Tibial nerve (tissue), 3 donors: ENCODE results near the gene AHNAK.

ENCODE experiments used
- CTCF ChIP-seq, 5 experiments: fragments of 200-600 bp in 3 of 5; fragments of 450-650 bp in 2 of 5; sonication (generic) in 3 of 5; IDR thresholded peaks; one replicate each; pipeline ENCODE4 v1.5.1; 2016 to 2019; ENCODE audit warnings: antibody characterized with exemption in 5 of 5, mild to moderate bottlenecking in 3 of 5, moderate library complexity in 2 of 5
- POLR2A ChIP-seq, 2 donors: fragments of 450-650 bp; IDR thresholded peaks; one replicate each; pipeline ENCODE4 v1.6.1; 2017; ENCODE audit warnings: antibody characterized with exemption in 2 of 2, mild to moderate bottlenecking in 2 of 2, moderate library complexity in 2 of 2

- no peak for TF ChIP-seq CTCF (IDR thresholded peaks at IDR 0.05)
- TF ChIP-seq POLR2A (IDR thresholded peaks at IDR 0.05): peak in 1 of 2 donors; percentile 22
These were observed 147.3 kb downstream of the AHNAK start for GRCh38 chr11:62399172-62399877.
